Measurements from ENCODE around the gene FLNB. TPM values are rescaled to one million over a fixed set of nuclear protein-coding genes. Genes with fewer than 3 reads are reported as not detected.
A peak's percentile ranks its signal among the peaks of the same experiment; 100 is the strongest.

FLNB gene
- total RNA-seq, 2 experiments from 2014 or later = 47.7 to 48.0 TPM

- DNase-seq = peak; percentile 83
- Mint-ChIP-seq H3K27me3 (ENCODE audit: low read depth) (peaks cover 3% of the 10 kb centered on the region), H3K27ac (peak overlapping the region; percentile 65)
Observed at GRCh38 chr3:58214484-58215316, 206.5 kb downstream of the FLNB start.

GRCh38 chr3:58215317-58216025 is 207.2 kb downstream of the FLNB start:
- no peak for DNase-seq
- CTCF ChIA-PET = interaction anchor here (0.7 to 10.3 kb wide), 9 partner anchors 9 to 207 kb away, joined by 3 to 165 read pairs (median 3); partner anchors contain the start of genes FLNB, HTD2 and RPP14
- H3K27me3 Mint-ChIP-seq (ENCODE audit: low read depth) = no peaks in the 10 kb centered on the region
- H3K4me3 Mint-ChIP-seq = peak overlapping the region; percentile 13
- no peaks in the 10 kb centered on the region for H3K36me3 Mint-ChIP-seq (ENCODE audit: low read depth)
- peak overlapping the region; percentile 65 for H3K27ac Mint-ChIP-seq
- intact Hi-C loops (cut with micrococcal nuclease) = loop anchor here (2.0 kb wide), 3 partner anchors 17 to 619 kb away; partner anchors contain the start of gene ARF4
- H3K9me3 Mint-ChIP-seq = no peaks in the 10 kb centered on the region
- H3K4me1 Mint-ChIP-seq (ENCODE audit: low read depth) = peaks cover 33% of the 10 kb centered on the region

More at GRCh38 chr3:58214484-58215316, 206.5 kb downstream of the FLNB start:
- peaks cover 33% of the 10 kb centered on the region for H3K4me1 Mint-ChIP-seq (ENCODE audit: low read depth)
- intact Hi-C loops (cut with micrococcal nuclease) = loop anchor here (1.0 to 2.0 kb wide), 5 partner anchors 8 to 618 kb away; partner anchors contain the start of genes ABHD6 and ARF4
- H3K36me3 Mint-ChIP-seq (ENCODE audit: low read depth) = no peaks in the 10 kb centered on the region
- H3K4me3 Mint-ChIP-seq = peak overlapping the region; percentile 13
- CTCF ChIA-PET = interaction anchor here (0.7 to 10.3 kb wide), 11 partner anchors 9 to 249 kb away, joined by 3 to 165 read pairs (median 3); partner anchors contain the start of genes FLNB, HTD2 and RPP14
- no peaks in the 10 kb centered on the region for H3K9me3 Mint-ChIP-seq

- H3K27me3 Mint-ChIP-seq (ENCODE audit: low read depth) = no peaks in the 10 kb centered on the region
- H3K4me1 Mint-ChIP-seq (ENCODE audit: low read depth) = peaks cover 33% of the 10 kb centered on the region
- DNase-seq = no peak
- intact Hi-C loops (cut with micrococcal nuclease) = loop anchor here (1.0 to 2.0 kb wide), 5 partner anchors 29 to 254 kb away; partner anchors contain the start of genes FLNB, HTD2 and RPP14
- no peaks in the 10 kb centered on the region for H3K36me3 Mint-ChIP-seq (ENCODE audit: low read depth)
- CTCF ChIA-PET = interaction anchor here (0.6 to 10.3 kb wide), 22 partner anchors 8 to 885 kb away, joined by 3 to 165 read pairs (median 3); partner anchors contain the start of gene FLNB
- H3K9me3 Mint-ChIP-seq = no peaks in the 10 kb centered on the region
- no peak overlapping the region for H3K27ac Mint-ChIP-seq
- H3K4me3 Mint-ChIP-seq = no peak overlapping the region
Observed at GRCh38 chr3:58216496-58217195, 208.4 kb downstream of the FLNB start.

GRCh38 chr3:58217209-58217811 is 209.1 kb downstream of the FLNB start:
- no peaks in the 10 kb centered on the region for H3K36me3 Mint-ChIP-seq (ENCODE audit: low read depth)
- H3K27me3 Mint-ChIP-seq (ENCODE audit: low read depth) = no peaks in the 10 kb centered on the region
- no peak overlapping the region for H3K27ac Mint-ChIP-seq
- CTCF ChIA-PET = interaction anchor here (0.6 to 10.3 kb wide), 29 partner anchors 8 to 884 kb away, joined by 3 to 165 read pairs (median 4); partner anchors contain the start of genes FLNB, HTD2 and RPP14
- no peaks in the 10 kb centered on the region for H3K9me3 Mint-ChIP-seq
- H3K4me1 Mint-ChIP-seq (ENCODE audit: low read depth) = peaks cover 33% of the 10 kb centered on the region
- peak; percentile 73 for DNase-seq
- no peak overlapping the region for H3K4me3 Mint-ChIP-seq
- intact Hi-C loops (cut with micrococcal nuclease) = loop anchor here (1.0 to 2.0 kb wide), 5 partner anchors 30 to 255 kb away; partner anchors contain the start of genes FLNB, HTD2 and RPP14

- Mint-ChIP-seq H3K27me3 (ENCODE audit: low read depth) (no peaks in the 10 kb centered on the region), H3K36me3 (ENCODE audit: low read depth) (no peaks in the 10 kb centered on the region), H3K27ac (no peak overlapping the region), H3K4me3 (no peak overlapping the region), H3K9me3 (no peaks in the 10 kb centered on the region), H3K4me1 (ENCODE audit: low read depth) (peaks cover 33% of the 10 kb centered on the region)
- CTCF ChIA-PET = interaction anchor here (0.8 to 10.3 kb wide), 9 partner anchors 8 to 211 kb away, joined by 3 to 165 read pairs (median 12); partner anchors contain the start of genes FLNB, HTD2 and RPP14
- no peak for DNase-seq
- intact Hi-C loops (cut with micrococcal nuclease) = no loop called here
Observed at GRCh38 chr3:58218904-58219303, 210.7 kb downstream of the FLNB start.

Other genes starting within 250 kb of the FLNB start
- gene DNASE1L3, start 202.6 kb downstream of the FLNB start, total RNA-seq = not detected
- gene ABHD6, start 229.4 kb downstream of the FLNB start, total RNA-seq = 1 to 10 TPM; 1.1 to 1.6 TPM

Measured in activated naive CD4-positive, alpha-beta T cell treated with anti-CD3 and anti-CD28 coated beads for 36 hours (primary cell).